Activated CD4-positive, alpha-beta memory T cell treated with anti-CD3 and anti-CD28 coated beads for 36 hours (primary cell): ENCODE measurements around the gene ZNF80. TPM values are rescaled to one million over a fixed set of nuclear protein-coding genes. Genes with fewer than 3 reads are reported as not detected.
"Not testable (repeated sequence)": the region's sequence is repeated elsewhere in the genome, so short reads cannot be mapped to it uniquely, and the experiment has no call there.

Source experiments
- CTCF ChIA-PET: fragments of 350-600 bp; sonication (Branson Sonifier 250); formaldehyde crosslinking; loops from one replicate; lab custom pipeline; 2021; ENCODE audit warnings: antibody characterized with exemption, inconsistent platforms; lab: Charles Lee
- POLR2A ChIA-PET: fragments of 350-600 bp; sonication (Branson Sonifier 250); formaldehyde crosslinking; loops from one replicate; lab custom pipeline; 2021; ENCODE audit warnings: antibody characterized with exemption; lab: Charles Lee
- DNase-seq: peaks from one replicate; pipeline ENCODE4 v3.0.0-alpha.2; 2020
- H3K27ac Mint-ChIP-seq: one replicate; pipeline ENCODE4 v1.8.0; 2021; ENCODE audit warnings: mixed read lengths
- H3K27me3 Mint-ChIP-seq: one replicate; pipeline ENCODE4 v1.8.0; 2021; ENCODE audit warnings: mixed read lengths
- H3K36me3 Mint-ChIP-seq: one replicate; pipeline ENCODE4 v1.8.0; 2021; ENCODE audit warnings: mixed read lengths
- H3K4me1 Mint-ChIP-seq: one replicate; pipeline ENCODE4 v1.8.0; 2021; ENCODE audit warnings: low read depth, mixed read lengths
- H3K4me3 Mint-ChIP-seq: one replicate; pipeline ENCODE4 v1.8.0; 2021; ENCODE audit warnings: mild to moderate bottlenecking, mixed read lengths
- H3K9me3 Mint-ChIP-seq: one replicate; pipeline ENCODE4 v1.8.0; 2021; ENCODE audit warnings: mixed read lengths
- intact Hi-C: fragments of 100-400 bp; cut with micrococcal nuclease; formaldehyde crosslinking; loops from one replicate; pipeline ENCODE4 v1.15.1; 2023
- total RNA-seq, 2 experiments: library from RNA; stranded (reverse); gene quantifications; one replicate each; pipeline ENCODE4 v1.2.3, GENCODE V29; 2021

Gene ZNF80
- total RNA-seq: under 1 TPM; 0.31 to 0.33 TPM

- H3K27ac Mint-ChIP-seq, intact Hi-C loops, H3K36me3 Mint-ChIP-seq, H3K9me3 Mint-ChIP-seq, POLR2A ChIA-PET, H3K27me3 Mint-ChIP-seq, DNase-seq, CTCF ChIA-PET: not testable (repeated sequence)
- Mint-ChIP-seq H3K4me1 (peaks cover 56% of the 10 kb centered on the region), H3K4me3 (peak within 1 kb of the TSS; percentile 15)
Measured at GRCh38 chr3:114237478-114237877, at the start of gene ZNF80. Gene ZNF80 (minus strand): TSS chr3:114237578. CDS start chr3:114237074, 504 bp downstream.

DNA sequence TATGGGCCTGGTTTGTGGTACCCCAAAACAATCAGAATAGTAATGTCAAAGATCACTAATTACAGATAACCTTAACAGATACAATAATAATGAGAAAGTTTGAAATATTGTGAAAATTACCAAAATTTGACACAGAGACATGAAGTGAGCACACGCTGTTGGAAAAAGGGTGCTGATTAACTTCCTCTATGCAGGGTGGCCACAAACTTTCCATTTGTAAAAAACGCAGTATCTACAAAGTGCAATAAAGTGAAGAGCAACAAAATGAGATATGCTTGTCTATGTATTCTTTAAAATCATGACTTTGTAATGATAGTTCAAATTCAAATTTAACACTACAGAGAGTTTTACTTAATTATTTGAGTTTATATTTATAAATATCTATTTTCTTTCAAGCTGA lies 48.9 kb upstream of the ZNF80 start:
- peaks cover 38% of the 10 kb centered on the region for H3K4me1 Mint-ChIP-seq
- no peaks in the 10 kb centered on the region for H3K36me3 Mint-ChIP-seq
- CTCF ChIA-PET: interaction anchor here (1.2 to 3.4 kb wide), 4 partner anchors 8 to 133 kb away, joined by 3 to 14 read pairs (median 4); partner anchors contain the start of gene TIGIT
- intact Hi-C loops: loop anchor here (1.0 kb wide), 1 partner anchor 63 kb away; no protein-coding TSS in a partner anchor
- no peaks in the 10 kb centered on the region for H3K9me3 Mint-ChIP-seq
- POLR2A ChIA-PET: interaction anchor here (0.7 kb wide), 1 partner anchor 69 kb away, joined by 3 read pairs; no protein-coding TSS in a partner anchor
- no peaks in the 10 kb centered on the region for H3K27me3 Mint-ChIP-seq
- no peak for DNase-seq
- H3K27ac Mint-ChIP-seq: peak overlapping the region; percentile 91
- peak overlapping the region; percentile 57 for H3K4me3 Mint-ChIP-seq

DNA sequence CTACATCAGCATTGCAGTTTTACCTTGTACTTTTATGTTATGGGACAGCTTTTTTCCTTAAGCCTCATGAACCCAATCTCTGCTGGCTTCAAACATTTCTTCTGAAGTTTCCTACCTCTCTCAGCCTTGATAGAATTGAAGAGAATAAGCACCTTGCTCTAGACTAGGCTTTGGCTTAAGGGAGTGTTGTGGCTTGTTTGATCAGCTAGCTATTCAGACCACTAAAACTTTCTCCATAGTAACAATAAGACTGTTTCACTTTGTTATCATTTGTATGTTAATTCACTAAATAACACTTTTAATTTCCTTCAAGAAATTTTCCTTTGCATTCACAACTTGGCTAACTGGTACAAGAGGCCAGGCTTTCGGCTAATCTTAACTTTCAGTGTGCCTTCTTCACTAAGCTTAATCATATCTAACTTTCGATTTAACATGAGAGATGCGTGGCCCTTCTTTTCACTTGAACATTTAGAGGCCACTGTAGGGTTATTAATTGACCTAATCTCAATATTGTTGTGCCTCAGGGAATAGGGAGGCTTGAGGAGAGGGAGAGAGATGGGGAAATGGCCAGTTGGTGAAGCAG lies 48.4 kb upstream of the ZNF80 start:
- H3K9me3 Mint-ChIP-seq: no peaks in the 10 kb centered on the region
- POLR2A ChIA-PET: interaction anchor here (0.7 kb wide), 1 partner anchor 69 kb away, joined by 3 read pairs; no protein-coding TSS in a partner anchor
- H3K27ac Mint-ChIP-seq: peak overlapping the region; percentile 91
- no peaks in the 10 kb centered on the region for H3K36me3 Mint-ChIP-seq
- no peaks in the 10 kb centered on the region for H3K27me3 Mint-ChIP-seq
- peak overlapping the region; percentile 57 for H3K4me3 Mint-ChIP-seq
- CTCF ChIA-PET: interaction anchor here (0.6 to 3.4 kb wide), 9 partner anchors 9 to 135 kb away, joined by 3 to 14 read pairs (median 3); partner anchors contain the start of gene TIGIT
- H3K4me1 Mint-ChIP-seq: peaks cover 33% of the 10 kb centered on the region
- intact Hi-C loops: loop anchor here (1.0 kb wide), 1 partner anchor 62 kb away; no protein-coding TSS in a partner anchor
- no peak for DNase-seq

- no peak overlapping the region for H3K4me3 Mint-ChIP-seq
- DNase-seq: no peak
- intact Hi-C loops: no loop called here
- no peaks in the 10 kb centered on the region for H3K9me3 Mint-ChIP-seq
- no peaks in the 10 kb centered on the region for H3K36me3 Mint-ChIP-seq
- no peak overlapping the region for H3K27ac Mint-ChIP-seq
- H3K4me1 Mint-ChIP-seq: peaks cover 22% of the 10 kb centered on the region
- no peaks in the 10 kb centered on the region for H3K27me3 Mint-ChIP-seq
- POLR2A ChIA-PET: interaction anchor here (0.7 kb wide), 1 partner anchor 22 kb away, joined by 3 read pairs; no protein-coding TSS in a partner anchor
- CTCF ChIA-PET: interaction anchor here (0.8 to 3.4 kb wide), 3 partner anchors 120 to 134 kb away, joined by 3 to 14 read pairs (median 3); no protein-coding TSS in a partner anchor
Measured at GRCh38 chr3:114284644-114285043, 47.3 kb upstream of the ZNF80 start.

GRCh38 chr3:114276856-114277255 lies 39.5 kb upstream of the ZNF80 start:
- H3K4me3 Mint-ChIP-seq, H3K4me1 Mint-ChIP-seq, DNase-seq, H3K27ac Mint-ChIP-seq, intact Hi-C loops, H3K9me3 Mint-ChIP-seq, CTCF ChIA-PET, H3K36me3 Mint-ChIP-seq, H3K27me3 Mint-ChIP-seq, POLR2A ChIA-PET: not testable (repeated sequence)

DNA sequence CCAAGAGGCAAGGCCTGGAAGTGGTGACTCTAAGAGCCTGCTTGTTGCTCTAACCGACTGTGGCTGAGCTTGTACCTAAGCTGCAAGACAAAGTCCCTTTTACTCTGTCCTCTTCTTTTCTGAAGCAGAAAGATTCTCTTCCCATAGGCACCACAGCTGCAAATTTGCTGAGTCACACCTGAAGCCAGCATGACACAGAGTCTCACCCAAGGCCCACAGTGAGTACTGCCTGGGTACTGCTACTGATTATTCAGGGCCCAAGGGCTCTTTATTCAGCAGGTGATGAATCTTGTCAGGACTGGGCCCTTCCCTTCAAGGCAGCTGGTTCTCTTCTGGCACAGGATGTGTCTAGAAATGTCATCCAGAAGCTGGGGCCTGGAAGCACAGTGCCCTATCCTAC lies 37.6 kb upstream of the ZNF80 start:
- ChIA-PET CTCF (no interaction called here), POLR2A (no interaction called here)
- Mint-ChIP-seq H3K27me3 (no peaks in the 10 kb centered on the region), H3K36me3 (peaks cover 2% of the 10 kb centered on the region), H3K9me3 (peaks cover 3% of the 10 kb centered on the region), H3K4me1 (peaks cover 7% of the 10 kb centered on the region), H3K27ac (no peak overlapping the region), H3K4me3 (no peak overlapping the region)
- intact Hi-C loops: no loop called here
- peak; percentile 48 for DNase-seq

- ChIA-PET POLR2A (no interaction called here), CTCF (interaction anchor here (2.5 kb wide), 1 partner anchor 18 kb away, joined by 8 read pairs; no protein-coding TSS in a partner anchor)
- Mint-ChIP-seq H3K27ac (no peak overlapping the region), H3K4me1 (peaks cover 7% of the 10 kb centered on the region), H3K36me3 (peaks cover 4% of the 10 kb centered on the region), H3K27me3 (no peaks in the 10 kb centered on the region), H3K9me3 (peaks cover 16% of the 10 kb centered on the region), H3K4me3 (no peak overlapping the region)
- intact Hi-C loops: no loop called here
- no peak for DNase-seq
Measured at GRCh38 chr3:114272271-114272670, 34.9 kb upstream of the ZNF80 start.

DNA sequence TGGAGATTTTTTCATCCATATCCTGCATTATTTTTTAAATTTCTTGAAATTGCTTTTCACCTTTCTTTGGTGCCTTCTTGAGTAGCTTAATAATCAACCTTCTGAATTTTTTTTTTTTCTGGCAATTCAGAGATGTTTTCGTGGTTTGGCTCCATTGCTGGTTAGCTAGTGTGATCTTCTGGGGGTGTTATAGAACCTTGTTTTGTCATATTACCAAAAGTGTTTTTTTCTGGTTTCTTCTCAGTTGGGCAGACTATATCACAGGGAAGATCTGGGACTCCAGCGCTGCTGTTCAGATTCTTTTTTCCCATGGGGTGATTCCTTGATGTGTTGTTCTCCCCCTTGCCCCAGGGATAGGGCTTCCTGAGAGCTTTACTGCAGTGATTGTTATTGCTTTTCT lies 32.6 kb upstream of the ZNF80 start:
- CTCF ChIA-PET: interaction anchor here (1.2 kb wide), 1 partner anchor 20 kb away, joined by 3 read pairs; no protein-coding TSS in a partner anchor

DNA sequence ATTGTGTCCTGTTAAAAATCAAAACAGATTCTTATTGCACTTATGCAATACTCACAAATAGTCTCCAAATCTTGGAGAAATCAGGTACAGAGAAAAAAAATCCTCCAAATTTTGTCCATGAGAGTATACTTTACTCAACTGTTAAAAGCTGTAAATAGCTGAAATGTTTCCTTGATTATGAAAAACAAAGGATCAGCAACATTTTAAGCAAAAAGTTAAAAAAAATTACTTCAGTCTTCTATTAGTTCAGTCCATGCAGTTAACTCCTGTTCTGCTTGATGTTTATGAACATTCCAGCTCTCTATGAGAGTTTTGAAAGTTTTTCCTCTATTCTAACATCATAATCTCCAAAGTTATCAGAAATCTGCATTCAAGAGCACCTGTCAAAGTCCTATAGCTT lies 22.8 kb upstream of the ZNF80 start:
- CTCF ChIA-PET: interaction anchor here (2.8 kb wide), 1 partner anchor 30 kb away, joined by 11 read pairs; no protein-coding TSS in a partner anchor
- H3K27ac Mint-ChIP-seq: no peak overlapping the region
- no peak for DNase-seq
- H3K4me1 Mint-ChIP-seq: no peaks in the 10 kb centered on the region
- intact Hi-C loops: no loop called here
- no peak overlapping the region for H3K4me3 Mint-ChIP-seq
- H3K36me3 Mint-ChIP-seq: peaks cover 2% of the 10 kb centered on the region
- no peaks in the 10 kb centered on the region for H3K27me3 Mint-ChIP-seq
- peaks cover 18% of the 10 kb centered on the region for H3K9me3 Mint-ChIP-seq
- POLR2A ChIA-PET: no interaction called here

More for the DNA sequence above, 32.6 kb upstream of the ZNF80 start:
- no peak for DNase-seq
- Mint-ChIP-seq H3K27me3 (no peaks in the 10 kb centered on the region), H3K4me1 (peaks cover 5% of the 10 kb centered on the region), H3K4me3 (no peak overlapping the region), H3K36me3 (peaks cover 4% of the 10 kb centered on the region), H3K27ac (no peak overlapping the region), H3K9me3 (peaks cover 16% of the 10 kb centered on the region)
- POLR2A ChIA-PET: no interaction called here
- intact Hi-C loops: no loop called here

- intact Hi-C loops: no loop called here
Measured at GRCh38 chr3:114259566-114259965, 22.2 kb upstream of the ZNF80 start.

GRCh38 chr3:114253505-114253904 lies 16.1 kb upstream of the ZNF80 start:
- ChIA-PET CTCF (interaction anchor here (0.6 kb wide), 1 partner anchor 933 kb away, joined by 5 read pairs; no protein-coding TSS in a partner anchor), POLR2A (no interaction called here)
- peaks cover 15% of the 10 kb centered on the region for H3K4me1 Mint-ChIP-seq
- H3K27ac Mint-ChIP-seq: peak overlapping the region; percentile 53
- no peaks in the 10 kb centered on the region for H3K36me3 Mint-ChIP-seq
- DNase-seq: no peak
- H3K27me3 Mint-ChIP-seq: no peaks in the 10 kb centered on the region
- H3K4me3 Mint-ChIP-seq: no peak overlapping the region
- peaks cover 8% of the 10 kb centered on the region for H3K9me3 Mint-ChIP-seq
- intact Hi-C loops: loop anchor here (1.0 kb wide), 1 partner anchor 39 kb away; no protein-coding TSS in a partner anchor

More at GRCh38 chr3:114259566-114259965, 22.2 kb upstream of the ZNF80 start:
- Mint-ChIP-seq H3K36me3 (peaks cover 2% of the 10 kb centered on the region), H3K9me3 (peaks cover 18% of the 10 kb centered on the region), H3K27ac (no peak overlapping the region), H3K27me3 (no peaks in the 10 kb centered on the region), H3K4me1 (no peaks in the 10 kb centered on the region), H3K4me3 (no peak overlapping the region)
- ChIA-PET POLR2A (no interaction called here), CTCF (interaction anchor here (2.8 kb wide), 1 partner anchor 31 kb away, joined by 11 read pairs; no protein-coding TSS in a partner anchor)
- DNase-seq: no peak

- Mint-ChIP-seq H3K36me3 (no peaks in the 10 kb centered on the region), H3K27me3 (no peaks in the 10 kb centered on the region), H3K4me3 (no peak overlapping the region), H3K27ac (no peak overlapping the region), H3K9me3 (peaks cover 5% of the 10 kb centered on the region), H3K4me1 (peaks cover 15% of the 10 kb centered on the region)
- no peak for DNase-seq
- ChIA-PET POLR2A (no interaction called here), CTCF (no interaction called here)
- intact Hi-C loops: loop anchor here (1.0 kb wide), 1 partner anchor 39 kb away; no protein-coding TSS in a partner anchor
Measured at GRCh38 chr3:114252954-114253353, 15.6 kb upstream of the ZNF80 start.
